GM12801 (cell line): ENCODE measurements around the gene DNASE1L1.

Experiments
- TF ChIP-seq, protein P1 (sequence below): IDR thresholded peaks from one replicate; pipeline ENCODE4 v1.5.1; 2011; ENCODE audit warnings: control low read depth; ENCODE audit not compliant: insufficient read length; ENCODE audit errors: extremely low read depth

Gene DNASE1L1

GRCh38 chrX:154373340-154374306 lies 35.4 kb downstream of the DNASE1L1 start:
- TF ChIP-seq, protein P1, sequence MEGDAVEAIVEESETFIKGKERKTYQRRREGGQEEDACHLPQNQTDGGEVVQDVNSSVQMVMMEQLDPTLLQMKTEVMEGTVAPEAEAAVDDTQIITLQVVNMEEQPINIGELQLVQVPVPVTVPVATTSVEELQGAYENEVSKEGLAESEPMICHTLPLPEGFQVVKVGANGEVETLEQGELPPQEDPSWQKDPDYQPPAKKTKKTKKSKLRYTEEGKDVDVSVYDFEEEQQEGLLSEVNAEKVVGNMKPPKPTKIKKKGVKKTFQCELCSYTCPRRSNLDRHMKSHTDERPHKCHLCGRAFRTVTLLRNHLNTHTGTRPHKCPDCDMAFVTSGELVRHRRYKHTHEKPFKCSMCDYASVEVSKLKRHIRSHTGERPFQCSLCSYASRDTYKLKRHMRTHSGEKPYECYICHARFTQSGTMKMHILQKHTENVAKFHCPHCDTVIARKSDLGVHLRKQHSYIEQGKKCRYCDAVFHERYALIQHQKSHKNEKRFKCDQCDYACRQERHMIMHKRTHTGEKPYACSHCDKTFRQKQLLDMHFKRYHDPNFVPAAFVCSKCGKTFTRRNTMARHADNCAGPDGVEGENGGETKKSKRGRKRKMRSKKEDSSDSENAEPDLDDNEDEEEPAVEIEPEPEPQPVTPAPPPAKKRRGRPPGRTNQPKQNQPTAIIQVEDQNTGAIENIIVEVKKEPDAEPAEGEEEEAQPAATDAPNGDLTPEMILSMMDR, result no peak

DNA sequence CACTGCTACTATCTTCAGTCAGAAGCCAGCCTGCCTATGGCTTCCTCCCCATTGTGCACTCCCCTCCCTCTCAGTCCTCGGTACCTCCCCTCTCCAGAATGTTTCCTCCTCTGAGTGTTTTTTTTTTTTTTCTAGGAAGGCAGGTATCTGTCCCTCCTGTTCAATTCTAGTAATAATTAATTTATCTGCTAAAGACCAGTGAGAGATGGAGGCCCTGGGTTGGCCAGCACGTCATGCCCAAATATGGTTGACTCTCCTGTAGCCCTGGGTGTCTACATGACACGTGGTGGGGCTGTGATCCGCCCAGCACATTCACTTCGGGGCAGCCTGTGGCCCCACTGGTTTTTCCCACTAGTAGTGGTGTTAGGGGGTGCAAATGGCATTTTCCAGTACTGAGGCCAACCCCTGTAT lies 36.4 kb downstream of the DNASE1L1 start:
- TF ChIP-seq, protein P1, result no peak

GRCh38 chrX:154371789-154372300 lies 37.2 kb downstream of the DNASE1L1 start:
- TF ChIP-seq, protein P1, result no peak

DNA sequence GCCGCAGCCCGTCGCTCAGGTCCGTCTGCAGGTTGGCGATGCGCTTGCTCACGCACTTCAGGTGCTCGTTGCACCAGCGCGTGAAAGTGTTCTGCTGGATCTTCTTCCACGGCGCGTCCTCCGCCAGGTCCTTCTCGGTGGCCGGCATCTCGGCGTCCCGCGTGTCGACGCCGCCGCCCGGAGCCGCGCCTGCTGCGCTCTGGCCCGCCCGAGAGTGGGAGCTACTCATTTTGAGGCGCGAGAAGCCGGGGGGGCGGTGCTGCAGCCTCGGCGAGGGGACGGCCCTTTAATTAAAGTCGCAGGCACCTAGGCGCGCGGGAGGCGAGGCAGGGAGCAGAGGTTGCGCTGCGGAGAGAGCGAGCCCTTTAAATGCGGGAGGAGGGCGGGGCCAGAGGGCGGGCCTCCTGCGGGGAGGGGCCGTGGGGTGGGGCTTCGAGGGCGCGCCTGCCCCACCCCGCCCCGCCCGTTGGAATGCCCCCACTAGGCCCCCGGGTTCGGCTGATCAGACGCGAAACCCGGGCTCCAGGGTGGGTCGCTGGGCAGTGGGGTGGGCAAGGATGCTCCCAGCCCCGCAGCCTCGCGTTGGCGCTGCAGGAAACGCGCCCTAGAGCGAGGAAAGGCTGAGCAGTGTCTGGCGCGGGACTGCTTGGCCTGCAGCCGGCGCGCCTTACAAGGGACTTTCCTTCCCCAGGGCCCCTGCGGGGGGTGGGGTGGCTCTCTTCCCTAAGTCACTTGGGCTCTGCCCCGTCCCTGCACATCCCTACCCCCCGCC lies 37.9 kb downstream of the DNASE1L1 start:
- TF ChIP-seq, protein P1, result no peak

- TF ChIP-seq, protein P1, result no peak
Observed at GRCh38 chrX:154370300-154371016, 38.6 kb downstream of the DNASE1L1 start.

DNA sequence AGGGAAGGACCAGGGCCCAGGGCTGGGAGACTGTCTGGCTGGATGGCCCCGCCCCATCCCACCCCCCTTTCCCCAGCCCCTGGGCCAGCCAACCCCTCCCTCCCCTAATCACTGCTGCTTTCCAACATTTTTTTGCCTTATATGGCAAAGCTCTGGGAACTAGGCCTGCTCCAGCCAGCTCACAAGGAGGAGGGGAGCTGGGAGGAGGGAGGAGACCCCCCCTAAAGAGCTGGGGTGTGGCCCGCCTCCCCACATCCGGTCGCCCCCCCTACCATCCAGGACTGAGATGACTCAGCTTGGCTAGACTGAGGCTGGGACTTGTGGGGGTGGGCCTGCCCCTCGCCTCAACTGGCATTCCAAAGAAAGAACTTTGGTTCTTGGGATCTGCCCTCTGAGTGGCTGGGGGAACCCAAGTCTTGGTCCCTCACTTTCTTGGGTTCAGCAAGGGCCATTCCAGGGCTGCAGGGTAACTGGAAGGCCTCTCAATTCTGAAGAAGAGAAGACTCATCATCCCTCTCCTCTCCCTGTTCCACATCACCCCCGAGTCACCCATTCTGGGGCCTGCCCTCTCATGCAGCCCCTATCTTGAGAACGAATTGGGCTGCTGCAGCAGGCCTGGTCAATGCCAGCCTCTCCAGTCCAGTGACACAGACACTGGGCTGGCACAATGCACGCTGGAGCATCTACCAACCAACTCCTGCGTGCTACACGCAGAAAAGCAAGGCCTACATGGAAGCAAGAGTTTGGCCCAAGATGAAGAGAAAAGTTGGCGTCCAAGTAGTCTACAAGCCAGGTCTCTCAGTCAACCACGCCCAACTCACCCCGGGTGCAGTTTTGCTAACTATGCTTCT lies 39.4 kb downstream of the DNASE1L1 start:
- TF ChIP-seq, protein P1, result no peak
